Transverse colon (tissue), 4 donors: ENCODE measurements around the gene LRRC14B.

Experiments
- CTCF ChIP-seq, 5 experiments: fragments of 200-600 bp in 3 of 5; fragments of 450-650 bp in 2 of 5; sonication (generic) in 3 of 5; IDR thresholded peaks; 1 replicate in 2 of 5; 2 replicates in 3 of 5; pipeline ENCODE4 v1.5.1; 2016 to 2017; ENCODE audit warnings: antibody characterized with exemption in 5 of 5, inconsistent platforms in 3 of 5, mild to moderate bottlenecking in 2 of 5, moderate library complexity in 1 of 5
- EP300 ChIP-seq: sonication (generic); formaldehyde crosslinking; IDR thresholded peaks from one replicate; pipeline ENCODE4 v1.6.1; 2017; ENCODE audit warnings: antibody characterized with exemption, low read depth
- POLR2AphosphoS5 ChIP-seq, 3 donors: sonication (generic); formaldehyde crosslinking; IDR thresholded peaks; one replicate each; pipeline ENCODE4 v1.6.1; 2016; ENCODE audit warnings: antibody characterized with exemption in 3 of 3

GRCh38 chr5:189976-190365, 1.3 kb upstream of the LRRC14B start:
- TF ChIP-seq EP300: no peak
- no peak for TF ChIP-seq CTCF (IDR thresholded peaks at IDR 0.05)
- no peak for TF ChIP-seq POLR2AphosphoS5 (IDR thresholded peaks at IDR 0.05)
